ENCODE data around the gene MCF2L2. TPM values are rescaled to one million over a fixed set of nuclear protein-coding genes. Genes with fewer than 3 reads are reported as not detected.
A peak's percentile ranks its signal among the peaks of the same experiment; 100 is the strongest.

Gene MCF2L2
- total and polyA plus RNA-seq, 9 of the 15 experiments (the other 6 are each of a cell fraction or from before 2014, with no cell fraction given): 0.56 to 4.2 (median 3.0) TPM

DNA sequence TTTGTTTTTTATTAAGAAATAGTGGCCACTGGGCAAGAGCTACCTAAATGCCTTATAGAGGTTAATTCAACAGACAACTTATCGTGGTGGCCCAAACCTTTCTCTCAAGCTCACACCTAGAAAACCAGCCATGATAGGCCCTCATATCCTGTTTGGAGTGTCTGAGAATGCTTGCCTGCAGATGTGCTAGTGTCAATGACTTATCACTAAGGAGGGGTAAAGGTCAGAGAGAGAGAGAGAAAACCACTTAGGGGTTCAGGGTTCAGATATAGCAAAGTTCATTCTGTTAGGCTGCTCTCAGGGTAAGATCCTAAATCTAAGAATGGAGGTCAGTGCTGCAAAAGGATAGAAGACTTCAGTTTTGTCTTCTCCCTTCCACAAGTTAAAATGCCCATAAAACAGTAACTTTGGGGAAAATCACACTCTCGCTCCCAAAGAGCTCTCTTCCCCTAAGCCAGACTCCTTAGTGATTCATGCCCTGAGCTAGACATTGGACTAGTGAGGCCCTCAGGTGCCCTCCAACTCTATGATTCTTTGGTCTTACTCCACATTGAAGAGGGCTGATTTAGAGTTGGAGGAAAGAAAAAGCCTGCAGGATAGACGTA lies 205.7 kb downstream of the MCF2L2 start (continued):
- TF ChIP-seq, protein P1, sequence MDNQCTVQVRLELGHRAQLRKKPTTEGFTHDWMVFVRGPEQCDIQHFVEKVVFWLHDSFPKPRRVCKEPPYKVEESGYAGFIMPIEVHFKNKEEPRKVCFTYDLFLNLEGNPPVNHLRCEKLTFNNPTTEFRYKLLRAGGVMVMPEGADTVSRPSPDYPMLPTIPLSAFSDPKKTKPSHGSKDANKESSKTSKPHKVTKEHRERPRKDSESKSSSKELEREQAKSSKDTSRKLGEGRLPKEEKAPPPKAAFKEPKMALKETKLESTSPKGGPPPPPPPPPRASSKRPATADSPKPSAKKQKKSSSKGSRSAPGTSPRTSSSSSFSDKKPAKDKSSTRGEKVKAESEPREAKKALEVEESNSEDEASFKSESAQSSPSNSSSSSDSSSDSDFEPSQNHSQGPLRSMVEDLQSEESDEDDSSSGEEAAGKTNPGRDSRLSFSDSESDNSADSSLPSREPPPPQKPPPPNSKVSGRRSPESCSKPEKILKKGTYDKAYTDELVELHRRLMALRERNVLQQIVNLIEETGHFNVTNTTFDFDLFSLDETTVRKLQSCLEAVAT (IDR thresholded peaks at IDR 0.05): no peak
- no peak for TF ChIP-seq PHB2 (IDR thresholded peaks at IDR 0.05; ENCODE audit: low read depth)
- no peak for TF ChIP-seq ZNF785 (CRISPR knock-in tag; IDR thresholded peaks at IDR 0.05)
- TF ChIP-seq NCOA2 (IDR thresholded peaks at IDR 0.05; ENCODE audit: partially characterized antibody in 2 of 2): no peak
- TF ChIP-seq NR2C2 (CRISPR knock-in tag; IDR thresholded peaks at IDR 0.05): no peak
- peak; percentile 47 for TF ChIP-seq NR2C2 (tag; IDR thresholded peaks at IDR 0.05)
- TF ChIP-seq, protein P2, sequence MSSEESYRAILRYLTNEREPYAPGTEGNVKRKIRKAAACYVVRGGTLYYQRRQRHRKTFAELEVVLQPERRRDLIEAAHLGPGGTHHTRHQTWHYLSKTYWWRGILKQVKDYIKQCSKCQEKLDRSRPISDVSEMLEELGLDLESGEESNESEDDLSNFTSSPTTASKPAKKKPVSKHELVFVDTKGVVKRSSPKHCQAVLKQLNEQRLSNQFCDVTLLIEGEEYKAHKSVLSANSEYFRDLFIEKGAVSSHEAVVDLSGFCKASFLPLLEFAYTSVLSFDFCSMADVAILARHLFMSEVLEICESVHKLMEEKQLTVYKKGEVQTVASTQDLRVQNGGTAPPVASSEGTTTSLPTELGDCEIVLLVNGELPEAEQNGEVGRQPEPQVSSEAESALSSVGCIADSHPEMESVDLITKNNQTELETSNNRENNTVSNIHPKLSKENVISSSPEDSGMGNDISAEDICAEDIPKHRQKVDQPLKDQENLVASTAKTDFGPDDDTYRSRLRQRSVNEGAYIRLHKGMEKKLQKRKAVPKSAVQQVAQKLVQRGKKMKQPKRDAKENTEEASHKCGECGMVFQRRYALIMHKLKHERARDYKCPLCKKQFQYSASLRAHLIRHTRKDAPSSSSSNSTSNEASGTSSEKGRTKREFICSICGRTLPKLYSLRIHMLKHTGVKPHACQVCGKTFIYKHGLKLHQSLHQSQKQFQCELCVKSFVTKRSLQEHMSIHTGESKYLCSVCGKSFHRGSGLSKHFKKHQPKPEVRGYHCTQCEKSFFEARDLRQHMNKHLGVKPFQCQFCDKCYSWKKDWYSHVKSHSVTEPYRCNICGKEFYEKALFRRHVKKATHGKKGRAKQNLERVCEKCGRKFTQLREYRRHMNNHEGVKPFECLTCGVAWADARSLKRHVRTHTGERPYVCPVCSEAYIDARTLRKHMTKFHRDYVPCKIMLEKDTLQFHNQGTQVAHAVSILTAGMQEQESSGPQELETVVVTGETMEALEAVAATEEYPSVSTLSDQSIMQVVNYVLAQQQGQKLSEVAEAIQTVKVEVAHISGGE (CRISPR knock-in tag; IDR thresholded peaks at IDR 0.05): no peak
- TF ChIP-seq MEF2A (IDR thresholded peaks at IDR 0.05; ENCODE audit: control insufficient read depth, low read depth, low read length): no peak
